NAMALWA (cell line): Measurements from ENCODE around the gene BCAP31.

Experiments
- DNase-seq: peaks from one replicate; pipeline ENCODE4 v3.0.0-alpha.2; 2015; ENCODE audit warnings: low spot score

The BCAP31 gene

GRCh38 chrX:153673428-153674218, 50.6 kb downstream of the BCAP31 start, which contains the start of gene PNCK:
Gene PNCK (minus strand): TSS chrX:153673813. CDS start chrX:153673076, 737 bp downstream.
- DNase-seq: no peak

GRCh38 chrX:153672531-153673427, 51.4 kb downstream of the BCAP31 start:
- DNase-seq: no peak

DNA sequence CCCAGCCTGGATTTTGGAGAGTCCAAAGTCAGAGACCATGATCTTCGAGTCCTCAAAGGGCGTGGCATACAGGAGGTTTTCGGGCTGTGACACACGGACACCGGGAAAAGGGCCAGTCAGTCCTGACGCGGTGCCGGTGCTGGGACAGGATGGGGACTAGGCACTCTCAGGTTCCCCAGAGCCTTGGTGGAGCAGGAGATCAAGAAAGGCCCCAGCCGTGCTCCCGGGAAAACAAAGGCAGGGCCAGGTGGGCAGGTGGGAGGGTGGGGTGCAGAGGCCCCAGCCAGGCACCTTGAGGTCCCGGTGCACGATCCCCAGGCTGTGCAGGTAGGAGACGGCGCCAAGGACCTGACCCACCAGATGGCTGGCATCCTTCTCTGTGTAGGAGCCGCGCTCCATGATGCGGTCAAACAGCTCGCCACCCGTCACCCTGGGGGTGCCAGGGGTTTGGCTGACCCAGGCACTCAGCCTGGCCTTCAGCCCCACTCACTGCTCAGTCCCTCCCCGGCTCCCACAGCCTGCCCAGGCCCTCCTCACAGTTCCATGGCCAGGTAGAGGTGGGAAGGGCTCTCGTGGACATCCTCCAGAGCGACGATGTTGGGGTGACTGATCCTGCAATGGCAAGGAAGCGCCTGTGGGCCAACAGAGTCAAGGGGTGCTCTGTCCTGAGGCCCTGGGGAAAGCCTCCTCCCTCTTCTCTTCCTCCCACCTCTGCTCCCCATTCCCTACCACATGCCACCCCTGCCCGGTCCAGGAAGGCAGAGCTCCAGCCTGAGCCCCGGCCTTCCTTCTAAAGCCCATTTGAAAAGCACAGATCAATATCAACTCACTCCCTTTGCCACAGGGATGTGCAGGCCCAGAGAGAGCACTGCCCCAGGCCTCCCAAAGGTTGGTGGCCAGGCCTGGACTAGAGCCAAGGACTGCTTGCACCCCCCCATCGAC, 52.3 kb downstream of the BCAP31 start:
- DNase-seq: no peak

GRCh38 chrX:153670748-153671588, 53.2 kb downstream of the BCAP31 start:
- no peak for DNase-seq

GRCh38 chrX:153669901-153670731, 54.1 kb downstream of the BCAP31 start:
- DNase-seq: no peak

DNA sequence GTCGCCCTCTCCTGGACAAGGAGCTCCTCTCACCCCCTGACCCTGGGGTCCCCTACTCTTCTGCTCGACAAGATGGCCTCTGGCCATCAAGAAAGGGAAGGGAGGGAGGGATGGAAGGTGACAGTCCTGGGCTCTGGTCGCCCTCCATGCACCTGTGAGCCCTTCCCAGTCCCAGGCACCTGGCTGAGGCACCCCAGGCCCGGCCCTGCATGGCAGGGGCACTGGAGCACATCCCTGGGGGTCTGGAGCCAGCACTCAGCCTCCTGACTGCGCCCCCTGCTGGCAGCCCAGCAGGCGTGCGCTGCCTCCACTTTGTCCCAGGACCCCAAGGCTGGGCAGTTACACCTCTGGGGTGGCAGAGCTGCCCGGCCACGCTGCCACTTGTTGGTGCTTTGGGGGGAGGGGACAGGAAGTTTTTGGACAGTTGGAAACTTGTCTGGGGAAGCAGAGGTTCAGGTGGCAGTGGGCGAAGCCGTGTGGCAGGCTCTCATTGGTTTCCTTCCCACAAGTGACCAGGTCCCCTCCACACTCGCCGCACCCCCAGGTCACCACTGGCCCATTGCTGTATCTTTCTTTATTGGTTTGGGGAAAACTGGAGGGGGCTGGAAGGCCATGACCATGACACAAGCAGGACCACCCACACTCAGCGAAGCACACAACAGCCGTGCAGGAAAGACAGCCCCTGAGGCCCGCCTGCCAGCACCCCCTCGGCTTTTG, 54.9 kb downstream of the BCAP31 start:
- peak; percentile 51 for DNase-seq

DNA sequence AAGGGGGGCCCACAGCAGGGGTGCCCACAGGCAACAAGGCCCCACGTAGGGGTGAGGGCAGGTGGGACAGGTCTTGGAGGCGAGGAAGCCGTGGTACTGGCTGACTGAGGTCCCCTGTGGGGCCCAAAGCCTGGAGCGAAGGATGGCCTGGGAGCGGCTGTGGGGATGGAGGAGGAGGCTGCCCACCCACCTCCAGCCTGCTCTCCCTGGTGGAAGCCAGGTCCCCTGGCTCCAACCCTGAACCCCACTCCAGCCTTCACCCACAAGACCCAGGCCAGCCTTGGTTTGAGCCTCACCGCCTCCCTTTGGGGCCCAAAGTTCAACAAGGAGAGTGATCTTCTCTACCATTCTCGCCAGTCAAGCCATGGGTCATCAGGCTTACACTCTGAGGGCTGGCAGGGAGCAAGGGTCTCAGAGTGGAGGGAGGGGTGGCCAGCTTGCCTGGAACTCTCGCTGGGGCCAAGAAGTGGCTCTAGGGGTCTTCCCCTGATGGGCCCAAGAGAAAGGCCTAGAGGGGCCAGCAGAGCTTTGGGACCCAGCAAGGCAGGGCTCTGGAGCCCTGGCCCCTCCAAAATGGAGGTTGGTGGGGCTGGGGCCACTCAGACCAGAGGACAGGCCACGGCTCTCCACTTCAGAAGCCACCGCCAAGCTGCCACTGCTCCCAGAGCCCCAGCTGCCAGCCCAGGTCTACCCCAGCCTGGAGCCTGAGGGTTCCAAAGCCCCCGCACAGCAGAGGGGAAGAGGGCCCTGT, 55.6 kb downstream of the BCAP31 start:
- no peak for DNase-seq

DNA sequence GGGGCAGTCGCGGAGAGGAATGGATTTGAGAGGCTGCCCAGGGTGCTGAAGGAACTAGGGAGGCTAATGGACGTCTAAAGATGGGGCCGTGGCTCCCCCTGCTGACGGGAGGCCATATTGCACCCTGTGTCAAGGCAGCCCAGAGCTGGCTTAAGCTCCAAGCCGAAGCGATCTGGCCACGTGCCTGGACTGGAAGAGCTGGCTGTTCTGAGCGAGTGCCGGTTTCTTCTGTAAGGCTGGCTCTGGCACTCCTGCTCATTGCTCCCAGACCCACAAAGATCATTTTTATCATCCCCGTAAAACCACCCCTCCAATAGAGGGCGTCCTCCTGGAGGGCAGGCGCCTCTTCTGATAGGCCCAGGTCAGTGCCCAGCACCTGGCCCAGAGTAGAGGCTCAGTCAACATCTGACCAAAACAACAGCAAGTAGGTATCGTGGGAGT, 56.2 kb downstream of the BCAP31 start:
- peak; percentile 75 for DNase-seq

GRCh38 chrX:153667281-153667955, 56.8 kb downstream of the BCAP31 start:
- DNase-seq: no peak

DNA sequence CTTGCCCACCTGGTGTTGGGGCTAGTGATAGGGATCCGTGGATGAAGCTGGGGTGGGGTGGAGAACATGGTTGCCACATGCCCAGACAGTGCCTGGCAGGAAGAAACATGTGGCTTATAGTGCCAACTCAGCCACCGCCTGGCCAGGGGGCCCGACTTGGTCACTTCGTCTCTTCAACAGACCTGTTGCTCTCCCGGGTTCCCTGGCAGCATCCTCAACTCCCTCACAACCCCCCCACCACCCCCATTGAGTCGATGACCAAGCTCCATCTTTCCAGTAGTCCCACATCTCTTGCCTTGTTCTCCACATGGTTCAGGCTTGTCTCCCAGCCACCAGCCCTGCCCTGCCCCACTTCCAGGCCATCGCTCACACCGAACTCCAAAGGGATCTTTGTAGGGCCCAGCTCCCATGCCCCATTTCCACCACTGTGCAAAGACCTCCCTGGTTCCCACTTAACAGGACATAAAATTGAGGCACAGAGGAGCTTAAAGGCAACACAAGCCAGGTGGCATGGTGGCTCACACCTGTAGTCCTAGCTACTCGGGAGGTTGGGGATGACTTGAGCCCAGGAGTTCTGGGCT, 58.4 kb downstream of the BCAP31 start:
- DNase-seq: no peak

DNA sequence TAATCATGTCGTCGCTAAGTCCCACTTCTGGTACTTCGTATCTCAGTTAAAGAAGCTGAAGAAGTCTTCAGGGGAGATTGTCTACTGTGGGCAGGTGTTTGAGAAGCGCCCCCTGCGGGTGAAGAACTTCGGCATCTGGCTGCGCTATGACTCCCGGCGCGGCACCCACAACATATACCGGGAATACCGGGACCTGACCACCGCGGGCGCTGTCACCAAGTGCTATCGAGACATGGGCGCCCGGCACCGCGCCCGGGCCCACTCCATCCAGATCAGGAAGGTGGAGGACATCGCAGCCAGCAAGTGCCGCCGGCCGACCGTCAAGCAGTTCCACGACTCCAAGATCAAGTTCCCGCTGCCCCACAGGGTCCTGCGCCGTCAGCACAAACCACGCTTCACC, 61.9 kb downstream of the BCAP31 start:
- DNase-seq: no peak

GRCh38 chrX:153659268-153659667, 64.9 kb downstream of the BCAP31 start:
- no peak for DNase-seq

DNA sequence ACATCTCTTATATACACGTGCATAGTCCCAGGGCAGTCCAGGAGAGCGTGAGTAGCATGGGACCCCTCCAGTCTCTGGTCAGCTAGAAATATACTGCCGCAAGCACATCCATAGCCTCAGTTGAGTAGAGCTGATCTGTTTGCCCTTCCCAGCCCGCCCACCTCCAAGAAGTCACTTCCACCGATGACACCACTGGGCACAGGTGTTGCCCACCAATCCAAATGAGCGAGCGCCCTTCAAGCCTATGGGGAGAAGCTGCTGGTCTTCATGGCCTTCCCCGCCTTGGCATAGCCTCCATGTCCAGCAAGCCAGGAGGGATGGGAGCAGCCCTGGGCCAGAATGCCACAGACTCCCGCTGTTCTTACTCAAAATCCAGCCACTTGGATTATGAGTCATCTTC, 67.0 kb downstream of the BCAP31 start:
- no peak for DNase-seq

DNA sequence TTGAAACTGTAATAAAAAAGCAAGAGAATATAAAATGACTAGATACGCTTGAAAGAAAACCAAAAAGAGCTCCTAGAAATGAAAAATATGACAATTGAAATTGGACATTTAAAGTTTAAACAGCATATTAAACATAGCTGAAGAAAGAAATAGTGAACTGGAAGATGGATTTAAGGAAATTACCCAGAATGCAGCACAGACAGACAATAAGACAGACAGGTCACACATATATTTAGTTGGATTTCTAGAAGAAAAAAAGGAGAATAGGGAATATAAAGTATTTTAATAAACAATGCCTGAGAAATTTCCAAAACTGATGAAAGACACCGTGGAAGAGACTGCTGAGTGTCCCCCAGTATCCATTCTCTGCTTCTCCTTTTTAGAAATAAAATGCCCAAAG, 70.6 kb downstream of the BCAP31 start:
- no peak for DNase-seq

- DNase-seq: peak; percentile 43
Observed at GRCh38 chrX:153651540-153652079, 72.6 kb downstream of the BCAP31 start.

GRCh38 chrX:153650959-153651358, 73.2 kb downstream of the BCAP31 start:
- DNase-seq: no peak
